SU-DHL-6 (cell line): ENCODE data around the gene CEMP1.

Experiments used
- EZH2phosphoT487 ChIP-seq: fragments of 200-600 bp; sonication (generic), shearing (Covaris generic); conservative IDR thresholded peaks from 2 replicates; pipeline ENCODE4 v1.6.1; 2018; ENCODE audit warnings: mild to moderate bottlenecking, antibody characterized with exemption, low read length, moderate library complexity, mixed read lengths
- TF ChIP-seq, protein P1 (sequence below): fragments of 200-600 bp; sonication (generic); IDR thresholded peaks from one replicate; pipeline ENCODE4 v1.5.1; 2017; ENCODE audit warnings: antibody characterized with exemption, mild to moderate bottlenecking, low read length, moderate library complexity; ENCODE audit not compliant: insufficient read depth, poor library complexity, severe bottlenecking

DNA sequence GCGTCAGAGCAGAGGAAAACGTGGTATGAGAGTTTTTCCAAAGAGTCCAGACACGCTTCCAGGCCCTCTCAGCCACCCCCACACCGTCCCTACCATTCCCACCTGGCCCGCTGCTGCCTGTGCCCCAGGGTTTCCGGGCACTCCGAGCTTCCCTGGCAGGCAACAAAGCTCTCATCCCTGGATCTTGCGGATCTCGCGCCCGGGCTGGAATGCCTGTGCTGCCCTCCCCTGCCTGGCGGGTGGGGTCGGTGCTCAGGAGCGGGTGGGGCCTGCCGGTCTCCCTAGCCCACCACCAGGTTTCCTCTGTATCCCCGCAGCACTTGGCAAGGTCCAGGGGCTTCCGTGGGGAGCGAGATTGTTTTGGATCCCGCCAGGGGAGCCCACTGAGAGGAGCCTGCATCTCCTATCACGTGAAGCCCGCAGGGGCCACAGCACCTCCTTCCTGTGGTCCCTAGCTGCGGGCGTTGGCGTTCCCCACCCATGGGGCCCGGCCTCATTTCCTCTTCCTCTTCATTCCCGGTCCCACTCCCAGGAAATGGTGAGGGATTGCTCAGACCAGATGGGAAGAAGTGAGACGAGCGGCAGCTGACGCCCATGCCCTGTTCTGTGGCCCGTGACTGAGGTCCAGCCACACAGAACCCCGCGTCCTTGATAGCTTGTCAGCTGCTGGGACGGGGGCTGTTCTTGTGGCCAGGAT is 45.2 kb downstream of the CEMP1 start:
- TF ChIP-seq, protein P1, sequence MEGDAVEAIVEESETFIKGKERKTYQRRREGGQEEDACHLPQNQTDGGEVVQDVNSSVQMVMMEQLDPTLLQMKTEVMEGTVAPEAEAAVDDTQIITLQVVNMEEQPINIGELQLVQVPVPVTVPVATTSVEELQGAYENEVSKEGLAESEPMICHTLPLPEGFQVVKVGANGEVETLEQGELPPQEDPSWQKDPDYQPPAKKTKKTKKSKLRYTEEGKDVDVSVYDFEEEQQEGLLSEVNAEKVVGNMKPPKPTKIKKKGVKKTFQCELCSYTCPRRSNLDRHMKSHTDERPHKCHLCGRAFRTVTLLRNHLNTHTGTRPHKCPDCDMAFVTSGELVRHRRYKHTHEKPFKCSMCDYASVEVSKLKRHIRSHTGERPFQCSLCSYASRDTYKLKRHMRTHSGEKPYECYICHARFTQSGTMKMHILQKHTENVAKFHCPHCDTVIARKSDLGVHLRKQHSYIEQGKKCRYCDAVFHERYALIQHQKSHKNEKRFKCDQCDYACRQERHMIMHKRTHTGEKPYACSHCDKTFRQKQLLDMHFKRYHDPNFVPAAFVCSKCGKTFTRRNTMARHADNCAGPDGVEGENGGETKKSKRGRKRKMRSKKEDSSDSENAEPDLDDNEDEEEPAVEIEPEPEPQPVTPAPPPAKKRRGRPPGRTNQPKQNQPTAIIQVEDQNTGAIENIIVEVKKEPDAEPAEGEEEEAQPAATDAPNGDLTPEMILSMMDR: no peak
- TF ChIP-seq EZH2phosphoT487: no peak
